ENCODE data around the gene CTDSPL2. TPM values are rescaled to one million over a fixed set of nuclear protein-coding genes. Genes with fewer than 3 reads are reported as not detected.
A peak's percentile ranks its signal among the peaks of the same experiment; 100 is the strongest.

CTDSPL2 gene
- total and polyA plus RNA-seq, 8 donors: 27.5 to 81.0 (median 64.7) TPM

DNA sequence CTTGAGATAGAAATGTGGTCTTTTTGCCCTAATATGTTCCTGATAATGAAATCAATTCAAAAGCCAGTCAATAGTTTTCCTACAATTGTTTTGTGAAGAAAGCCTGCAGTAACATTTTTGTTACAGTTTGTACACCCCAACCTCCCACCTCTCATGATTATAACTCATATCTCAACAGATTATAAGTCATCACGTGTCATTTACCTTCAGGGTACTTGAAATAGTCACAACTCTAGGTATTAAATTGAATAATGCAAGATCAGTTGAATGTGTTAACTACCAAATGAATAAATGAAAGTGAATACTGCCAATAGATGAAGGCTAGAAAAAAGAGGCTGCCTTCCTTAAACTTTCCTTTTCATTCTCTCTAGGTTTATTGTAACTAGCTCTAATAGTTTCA is 32.9 kb upstream of the CTDSPL2 start:
- TF ChIP-seq, protein P1, sequence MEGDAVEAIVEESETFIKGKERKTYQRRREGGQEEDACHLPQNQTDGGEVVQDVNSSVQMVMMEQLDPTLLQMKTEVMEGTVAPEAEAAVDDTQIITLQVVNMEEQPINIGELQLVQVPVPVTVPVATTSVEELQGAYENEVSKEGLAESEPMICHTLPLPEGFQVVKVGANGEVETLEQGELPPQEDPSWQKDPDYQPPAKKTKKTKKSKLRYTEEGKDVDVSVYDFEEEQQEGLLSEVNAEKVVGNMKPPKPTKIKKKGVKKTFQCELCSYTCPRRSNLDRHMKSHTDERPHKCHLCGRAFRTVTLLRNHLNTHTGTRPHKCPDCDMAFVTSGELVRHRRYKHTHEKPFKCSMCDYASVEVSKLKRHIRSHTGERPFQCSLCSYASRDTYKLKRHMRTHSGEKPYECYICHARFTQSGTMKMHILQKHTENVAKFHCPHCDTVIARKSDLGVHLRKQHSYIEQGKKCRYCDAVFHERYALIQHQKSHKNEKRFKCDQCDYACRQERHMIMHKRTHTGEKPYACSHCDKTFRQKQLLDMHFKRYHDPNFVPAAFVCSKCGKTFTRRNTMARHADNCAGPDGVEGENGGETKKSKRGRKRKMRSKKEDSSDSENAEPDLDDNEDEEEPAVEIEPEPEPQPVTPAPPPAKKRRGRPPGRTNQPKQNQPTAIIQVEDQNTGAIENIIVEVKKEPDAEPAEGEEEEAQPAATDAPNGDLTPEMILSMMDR (IDR thresholded peaks at IDR 0.05): no peak
- no peak for ATAC-seq
- no peaks in the 10 kb centered on the region for H3K36me3 ChIP-seq
- intact Hi-C loops (cut with DNase I): no loop called here
- no peak overlapping the region for H3K4me3 ChIP-seq
- H3K27me3 ChIP-seq: no peaks in the 10 kb centered on the region
- H3K27ac ChIP-seq: no peak overlapping the region
- no peaks in the 10 kb centered on the region for H3K9me3 ChIP-seq
- H3K4me1 ChIP-seq: no peaks in the 10 kb centered on the region
- DNase-seq: no peak

DNA sequence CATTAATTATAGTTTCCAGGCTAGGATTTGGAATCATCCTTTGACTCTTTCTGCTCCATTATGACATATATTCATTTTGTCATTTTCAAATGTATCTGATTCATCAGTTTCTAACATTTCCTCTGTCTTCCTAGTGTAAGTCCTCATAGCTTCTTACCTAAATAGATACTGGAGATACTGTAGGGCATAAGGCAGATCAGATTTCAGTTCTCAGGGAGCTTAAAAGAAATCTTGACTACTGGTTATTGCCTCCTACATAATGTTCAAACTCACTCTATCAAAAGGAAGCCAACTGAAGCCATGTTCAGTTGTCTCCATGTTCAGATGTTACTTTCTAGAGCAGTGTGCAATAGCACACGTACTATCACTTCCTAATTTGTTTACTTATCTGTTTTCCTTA is 29.6 kb upstream of the CTDSPL2 start:
- H3K27ac ChIP-seq: no peak overlapping the region
- TF ChIP-seq, protein P1 (IDR thresholded peaks at IDR 0.05): no peak
- H3K27me3 ChIP-seq: no peaks in the 10 kb centered on the region
- no peaks in the 10 kb centered on the region for H3K9me3 ChIP-seq
- no peak for DNase-seq
- H3K36me3 ChIP-seq: peaks cover 0 to 5% of the 10 kb centered on the region in 2 donors
- H3K4me3 ChIP-seq: no peak overlapping the region
- no peak for ATAC-seq
- H3K4me1 ChIP-seq: no peaks in the 10 kb centered on the region
- intact Hi-C loops (cut with DNase I): no loop called here

DNA sequence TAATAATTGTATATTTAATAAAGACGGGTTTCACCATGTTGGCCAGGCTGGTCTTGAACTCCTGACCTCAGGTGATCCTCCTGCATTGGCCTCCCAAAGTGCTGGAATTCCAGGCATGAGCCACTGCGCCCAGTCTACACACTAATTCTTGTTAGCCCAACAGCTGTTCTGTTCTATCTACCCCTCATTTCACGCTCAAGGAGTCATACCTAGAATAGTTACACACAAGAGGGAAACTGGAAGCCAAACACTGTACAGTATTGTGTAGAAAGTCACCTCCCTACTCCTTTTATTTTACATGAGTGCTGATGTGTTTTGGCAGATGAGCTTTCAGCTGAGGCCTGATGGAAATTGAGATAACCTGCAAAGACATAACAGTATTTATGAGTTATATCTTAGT is 13.4 kb upstream of the CTDSPL2 start:
- ATAC-seq: no peak
- Histone ChIP-seq H3K9me3 (no peaks in the 10 kb centered on the region), H3K27ac (no peak overlapping the region), H3K27me3 (no peaks in the 10 kb centered on the region), H3K36me3 (peaks cover 0 to 15% of the 10 kb centered on the region in 2 donors), H3K4me1 (no peaks in the 10 kb centered on the region), H3K4me3 (no peak overlapping the region)
- DNase-seq: no peak
- TF ChIP-seq, protein P1 (IDR thresholded peaks at IDR 0.05): no peak
- intact Hi-C loops (cut with DNase I): no loop called here

DNA sequence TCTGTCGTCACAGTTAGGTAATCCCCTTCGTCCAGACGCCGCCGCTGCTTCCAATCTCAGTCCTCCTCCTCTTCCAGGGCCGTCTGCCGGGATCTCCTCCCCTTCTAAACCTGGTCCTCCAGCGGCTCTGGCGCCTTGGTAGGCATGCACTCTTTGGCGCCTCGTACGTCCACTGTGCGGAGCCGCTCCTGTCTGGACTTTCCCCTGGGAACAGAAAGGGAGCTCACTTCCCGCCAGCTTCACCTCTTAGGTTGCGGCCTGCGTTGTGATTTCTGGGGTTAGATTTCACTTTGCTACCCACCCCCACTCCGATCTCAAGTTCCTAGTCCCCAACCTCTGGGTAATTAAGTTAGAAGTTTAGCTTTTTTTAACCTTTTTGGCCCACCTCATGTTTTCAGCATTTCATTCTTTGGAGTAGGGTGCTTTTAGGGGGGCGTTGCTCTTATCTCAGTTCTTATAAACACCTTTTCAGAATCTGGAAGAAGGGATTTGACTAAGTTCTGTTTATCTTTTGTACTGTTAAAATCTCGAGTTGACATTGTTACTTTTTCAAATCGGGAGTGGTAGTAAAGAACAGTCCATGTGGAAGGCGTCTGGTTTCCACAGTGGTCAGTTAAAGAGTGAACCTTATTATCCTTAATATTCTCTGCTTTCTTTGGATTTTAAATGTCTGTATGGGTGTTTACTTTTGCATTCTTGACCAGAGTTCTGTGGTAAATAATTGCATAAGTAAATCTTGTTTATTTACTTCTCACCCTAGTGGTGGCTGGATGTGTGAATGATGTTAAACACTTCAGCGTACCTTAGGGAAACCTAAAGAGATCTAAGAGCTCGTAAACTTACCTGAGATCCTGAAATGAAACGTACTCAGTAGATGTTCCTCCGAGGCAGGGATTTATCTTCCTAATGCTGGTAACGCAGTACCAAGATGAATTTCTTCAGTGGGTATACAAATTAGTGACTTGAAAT is 611 bp downstream of the CTDSPL2 start:
- peak overlapping the region; percentile 68 to 88 for H3K4me3 ChIP-seq
- H3K4me1 ChIP-seq: peaks cover 8 to 40% of the 10 kb centered on the region in 2 donors
- peak overlapping the region; percentile 92 to 98 for H3K27ac ChIP-seq
- H3K27me3 ChIP-seq: no peaks in the 10 kb centered on the region
- no peaks in the 10 kb centered on the region for H3K9me3 ChIP-seq
- ATAC-seq (peak; percentile 46), DNase-seq (peak in 1 of 4 donors; percentile 11)
- peaks cover 0 to 11% of the 10 kb centered on the region in 2 donors for H3K36me3 ChIP-seq
- TF ChIP-seq, protein P1 (IDR thresholded peaks at IDR 0.05): no peak
- intact Hi-C loops (cut with DNase I): no loop called here

DNA sequence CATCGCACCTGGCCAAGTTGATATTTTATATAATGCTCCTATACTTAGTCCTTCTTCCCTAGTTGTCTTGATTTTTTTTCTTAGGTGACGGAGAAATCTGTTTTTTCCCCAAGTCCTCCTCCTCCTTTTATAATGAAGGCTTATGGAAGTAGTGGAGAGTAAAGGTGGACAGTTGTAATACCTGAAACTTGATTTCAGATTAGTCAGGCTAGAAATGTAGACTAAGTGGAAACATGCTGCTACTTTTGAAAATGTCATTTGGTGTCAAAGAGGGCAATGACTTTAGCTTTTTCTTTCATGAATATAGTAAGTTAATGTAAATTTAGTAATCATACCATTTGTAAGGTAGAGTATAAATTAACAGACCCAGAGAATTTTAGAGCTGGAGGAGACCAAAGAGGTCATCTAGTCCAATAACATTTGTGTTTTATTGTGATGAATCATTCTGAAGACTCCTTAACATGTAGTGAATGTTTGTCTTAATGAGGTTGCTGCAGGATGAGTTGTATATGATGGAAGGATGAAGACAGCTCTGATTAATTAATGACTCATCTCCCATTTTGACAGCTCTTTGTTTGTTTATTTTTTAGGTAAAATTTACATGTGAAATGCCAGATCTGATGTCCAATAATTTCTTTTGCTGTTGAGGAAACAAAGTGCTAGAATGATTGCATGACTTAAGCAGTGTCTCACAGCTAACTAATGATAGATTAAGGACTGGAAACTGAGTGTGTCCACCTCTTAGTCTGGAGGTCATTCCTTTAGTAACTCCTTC is 8.7 kb downstream of the CTDSPL2 start:
- Histone ChIP-seq H3K4me1 (peaks cover 0 to 9% of the 10 kb centered on the region in 2 donors), H3K27me3 (no peaks in the 10 kb centered on the region), H3K4me3 (no peak overlapping the region), H3K27ac (no peak overlapping the region), H3K36me3 (peaks cover 0 to 11% of the 10 kb centered on the region in 2 donors), H3K9me3 (no peaks in the 10 kb centered on the region)
- ATAC-seq (no peak), DNase-seq (no peak)
- TF ChIP-seq, protein P1 (IDR thresholded peaks at IDR 0.05): no peak
- intact Hi-C loops (cut with DNase I): no loop called here

Data from left lung (tissue), 10 donors.